ENCODE results near the gene TTBK2.
"Not testable (repeated sequence)": the region's sequence is repeated elsewhere in the genome, so short reads cannot be mapped to it uniquely, and the experiment has no call there.

TTBK2 gene

GRCh38 chr15:42908538-42908937, 12.0 kb downstream of the TTBK2 start:
- DNase-seq (ENCODE audit: low read depth) = no peak

- DNase-seq (ENCODE audit: low read depth) = no peak
Observed at GRCh38 chr15:42903388-42904324, 16.9 kb downstream of the TTBK2 start.

GRCh38 chr15:42893911-42894310, 26.7 kb downstream of the TTBK2 start:
- not testable (repeated sequence) for DNase-seq (ENCODE audit: low read depth)

- DNase-seq (ENCODE audit: low read depth) = no peak
Observed at GRCh38 chr15:42891569-42891968, 29.0 kb downstream of the TTBK2 start.

- DNase-seq (ENCODE audit: low read depth) = no peak
Observed at GRCh38 chr15:42890161-42890913, 30.2 kb downstream of the TTBK2 start.

GRCh38 chr15:42887384-42887783, 33.2 kb downstream of the TTBK2 start:
- DNase-seq (ENCODE audit: low read depth) = not testable (repeated sequence)

GRCh38 chr15:42880121-42880520, 40.5 kb downstream of the TTBK2 start:
- no peak for DNase-seq (ENCODE audit: low read depth)

GRCh38 chr15:42879443-42879842, 41.1 kb downstream of the TTBK2 start:
- DNase-seq (ENCODE audit: low read depth) = no peak

- DNase-seq (ENCODE audit: low read depth) = no peak
Observed at GRCh38 chr15:42876224-42876623, 44.4 kb downstream of the TTBK2 start.

GRCh38 chr15:42868683-42869082, 51.9 kb downstream of the TTBK2 start:
- DNase-seq (ENCODE audit: low read depth) = no peak

- no peak for DNase-seq (ENCODE audit: low read depth)
Observed at GRCh38 chr15:42863572-42864239, 56.9 kb downstream of the TTBK2 start.

- no peak for DNase-seq (ENCODE audit: low read depth)
Observed at GRCh38 chr15:42858999-42859789, 61.4 kb downstream of the TTBK2 start.

GRCh38 chr15:42858540-42858939, 62.0 kb downstream of the TTBK2 start:
- DNase-seq (ENCODE audit: low read depth) = no peak

GRCh38 chr15:42854576-42854975, 66.0 kb downstream of the TTBK2 start:
- no peak for DNase-seq (ENCODE audit: low read depth)

- no peak for DNase-seq (ENCODE audit: low read depth)
Observed at GRCh38 chr15:42849836-42850235, 70.7 kb downstream of the TTBK2 start.

GRCh38 chr15:42848846-42849245, 71.7 kb downstream of the TTBK2 start:
- no peak for DNase-seq (ENCODE audit: low read depth)

- DNase-seq (ENCODE audit: low read depth) = no peak
Observed at GRCh38 chr15:42846647-42847046, 73.9 kb downstream of the TTBK2 start.

- DNase-seq (ENCODE audit: low read depth) = no peak
Observed at GRCh38 chr15:42845581-42845980, 75.0 kb downstream of the TTBK2 start.

- no peak for DNase-seq (ENCODE audit: low read depth)
Observed at GRCh38 chr15:42843699-42844098, 76.9 kb downstream of the TTBK2 start.

GRCh38 chr15:42836251-42836650, 84.3 kb downstream of the TTBK2 start:
- no peak for DNase-seq (ENCODE audit: low read depth)

- DNase-seq (ENCODE audit: low read depth) = no peak
Observed at GRCh38 chr15:42832576-42832975, 88.0 kb downstream of the TTBK2 start.
